Tibial nerve (tissue), 3 donors: Measurements from ENCODE around the gene TRAPPC6A.

Experiments
- POLR2A ChIP-seq, 2 donors: fragments of 450-650 bp; IDR thresholded peaks; one replicate each; pipeline ENCODE4 v1.6.1; 2017; ENCODE audit warnings: antibody characterized with exemption in 2 of 2, mild to moderate bottlenecking in 2 of 2, moderate library complexity in 2 of 2
- TF ChIP-seq, protein P1 (sequence below), 5 experiments: fragments of 200-600 bp in 3 of 5; fragments of 450-650 bp in 2 of 5; sonication (generic) in 3 of 5; IDR thresholded peaks; one replicate each; pipeline ENCODE4 v1.5.1; 2016 to 2019; ENCODE audit warnings: antibody characterized with exemption in 5 of 5, mild to moderate bottlenecking in 3 of 5, moderate library complexity in 2 of 5

GRCh38 chr19:45223879-45224278, 45.8 kb upstream of the TRAPPC6A start:
- TF ChIP-seq, protein P1, sequence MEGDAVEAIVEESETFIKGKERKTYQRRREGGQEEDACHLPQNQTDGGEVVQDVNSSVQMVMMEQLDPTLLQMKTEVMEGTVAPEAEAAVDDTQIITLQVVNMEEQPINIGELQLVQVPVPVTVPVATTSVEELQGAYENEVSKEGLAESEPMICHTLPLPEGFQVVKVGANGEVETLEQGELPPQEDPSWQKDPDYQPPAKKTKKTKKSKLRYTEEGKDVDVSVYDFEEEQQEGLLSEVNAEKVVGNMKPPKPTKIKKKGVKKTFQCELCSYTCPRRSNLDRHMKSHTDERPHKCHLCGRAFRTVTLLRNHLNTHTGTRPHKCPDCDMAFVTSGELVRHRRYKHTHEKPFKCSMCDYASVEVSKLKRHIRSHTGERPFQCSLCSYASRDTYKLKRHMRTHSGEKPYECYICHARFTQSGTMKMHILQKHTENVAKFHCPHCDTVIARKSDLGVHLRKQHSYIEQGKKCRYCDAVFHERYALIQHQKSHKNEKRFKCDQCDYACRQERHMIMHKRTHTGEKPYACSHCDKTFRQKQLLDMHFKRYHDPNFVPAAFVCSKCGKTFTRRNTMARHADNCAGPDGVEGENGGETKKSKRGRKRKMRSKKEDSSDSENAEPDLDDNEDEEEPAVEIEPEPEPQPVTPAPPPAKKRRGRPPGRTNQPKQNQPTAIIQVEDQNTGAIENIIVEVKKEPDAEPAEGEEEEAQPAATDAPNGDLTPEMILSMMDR (IDR thresholded peaks at IDR 0.05): no peak
- no peak for TF ChIP-seq POLR2A (IDR thresholded peaks at IDR 0.05)
